K562 (cell line): Measurements from ENCODE around the gene UBL7. TPM values are rescaled to one million over a fixed set of nuclear protein-coding genes. Genes with fewer than 3 reads are reported as not detected.

ENCODE experiments used
- ATAC-seq: fragments of 200-7000 bp; cut with Tn5 transposase; 3 replicates; pipeline ENCODE4 v1.9.1; 2020; ENCODE audit warnings: moderate library complexity
- BruUV-seq: library from RNA; stranded (reverse); fragments of 400-500 nt; replicated peaks from 2 replicates; lab custom pipeline; 2021; lab: Mats Ljungman, UMichigan
- CTCF ChIA-PET: fragments of 300-600 bp; formaldehyde crosslinking; extraction: SDS; loops from one replicate; lab custom pipeline; 2021; ENCODE audit warnings: low intra/inter-chr PET ratio; lab: Yijun Ruan, JAX
- POLR2A ChIA-PET: fragments of 300-600, 350-650 bp; sonication (Branson Sonifier 250); formaldehyde crosslinking; extraction: SDS; loops from one replicate; lab custom pipeline; 2021; ENCODE audit warnings: antibody characterized with exemption, inconsistent platforms; lab: Yijun Ruan, JAX
- DNase-seq, 4 experiments: peaks; one replicate each; pipeline versions ENCODE4 v3.0.0 to v3.0.0-alpha.2; 2011 to 2018; ENCODE audit warnings: low spot score in 3 of 4, mixed read lengths in 3 of 4; ENCODE audit errors: extremely low read depth in 1 of 4
- FAIRE-seq: peaks from 2 replicates; lab custom pipeline; 2011; peaks lifted over from hg19 to GRCh38; lab: Jason Lieb, UNC
- H2AFZ ChIP-seq: 2 replicates; pipeline ENCODE4 v1.6.0; 2011; ENCODE audit warnings: low read depth, low read length, control low read depth, inconsistent platforms
- H3K27ac ChIP-seq: fragments of 200-600 bp; 3 replicates; pipeline ENCODE4 v1.8.0; 2011; ENCODE audit warnings: low read depth, mild to moderate bottlenecking, control low read depth, inconsistent platforms, low read length, moderate library complexity, mixed read lengths; ENCODE audit errors: extremely low read depth
- H3K27me3 ChIP-seq, 2 experiments: fragments of 300-600 bp in 1 of 2; 2 replicates in 1 of 2; 3 replicates in 1 of 2; pipeline versions ENCODE4 v1.6.0 to v1.8.0; 2011; ENCODE audit warnings: inconsistent platforms in 2 of 2, low read length in 2 of 2, mild to moderate bottlenecking in 1 of 2, mixed read lengths in 1 of 2, moderate library complexity in 1 of 2; ENCODE audit not compliant: control insufficient read depth in 2 of 2, insufficient read depth in 2 of 2
- H3K36me3 ChIP-seq: fragments of 300-600 bp; 3 replicates; pipeline ENCODE4 v1.8.0; 2011; ENCODE audit warnings: mild to moderate bottlenecking, low read length, inconsistent platforms; ENCODE audit not compliant: control insufficient read depth, insufficient read depth
- H3K4me1 ChIP-seq, 2 experiments: fragments of 200-600 bp in 1 of 2; replicated peaks in 1 of 2; 2 replicates in 1 of 2; 3 replicates in 1 of 2; pipeline versions ENCODE4 v1.5.1 to v1.8.0; 2011; ENCODE audit warnings: inconsistent platforms in 2 of 2, low read length in 2 of 2, mild to moderate bottlenecking in 1 of 2, mixed read lengths in 1 of 2, moderate library complexity in 1 of 2; ENCODE audit not compliant: control insufficient read depth in 2 of 2, insufficient read depth in 2 of 2
- H3K4me2 ChIP-seq: 2 replicates; pipeline ENCODE4 v1.6.1; 2011; ENCODE audit warnings: low read length, control low read depth, inconsistent platforms, mixed read lengths; ENCODE audit not compliant: insufficient read depth
- H3K4me3 ChIP-seq: fragments of 200-600 bp; sonication (generic), shearing (Covaris generic); 2 replicates; pipeline ENCODE4 v1.5.1; 2016; ENCODE audit warnings: control low read depth, inconsistent platforms
- H3K79me2 ChIP-seq: fragments of 200-600 bp; 3 replicates; pipeline ENCODE4 v1.8.0; 2011; ENCODE audit warnings: low read length, inconsistent platforms; ENCODE audit not compliant: control insufficient read depth, insufficient read depth
- H3K9ac ChIP-seq, 2 experiments: 2 replicates each; pipeline versions ENCODE4 v1.6.0 to v1.6.1; 2011; ENCODE audit warnings: low read depth in 2 of 2, low read length in 2 of 2, control low read depth in 1 of 2, inconsistent platforms in 1 of 2, mild to moderate bottlenecking in 1 of 2, mixed read lengths in 1 of 2; ENCODE audit not compliant: insufficient read depth in 1 of 2
- H3K9me1 ChIP-seq: one replicate; pipeline ENCODE4 v1.6.0; 2011; ENCODE audit warnings: inconsistent platforms, mild to moderate bottlenecking, low read length, moderate library complexity; ENCODE audit not compliant: control insufficient read depth, insufficient read depth
- H3K9me3 ChIP-seq: replicated peaks from 2 replicates; pipeline ENCODE4 v1.5.1; 2011; ENCODE audit warnings: low read depth, low read length, inconsistent platforms; ENCODE audit not compliant: control insufficient read depth, insufficient read depth
- H4K20me1 ChIP-seq: replicated peaks from 2 replicates; pipeline ENCODE4 v1.6.1; 2011; ENCODE audit warnings: low read length, inconsistent platforms, mixed read lengths; ENCODE audit not compliant: control insufficient read depth, insufficient read depth
- KAT2B ChIP-seq: IDR thresholded peaks from one replicate; pipeline ENCODE4 v1.6.1; 2012; ENCODE audit warnings: low read depth, mild to moderate bottlenecking, control low read depth, inconsistent platforms, low read length, moderate library complexity
- POLR2AphosphoS5 ChIP-seq: IDR thresholded peaks from 2 replicates; pipeline ENCODE4 v1.6.1; 2011; ENCODE audit warnings: mild to moderate bottlenecking, low read depth, low read length, moderate library complexity; ENCODE audit not compliant: control insufficient read depth, insufficient read depth
- ZC3H11A ChIP-seq: IDR thresholded peaks from 2 replicates; pipeline ENCODE4 v1.6.1; 2012; ENCODE audit warnings: low read depth, low read length, improper control_type of control experiment
- ZNF232 ChIP-seq: sonication (generic); formaldehyde crosslinking; IDR thresholded peaks from 2 replicates; pipeline ENCODE4 v1.8.0; 2022; ENCODE audit warnings: mild to moderate bottlenecking, missing genetic modification reagents
- ZNF707 ChIP-seq: fragments of 250-450 bp; sonication (Bioruptor Pico); conservative IDR thresholded peaks from 2 replicates; pipeline ENCODE4 v1.8.0; 2022; ENCODE audit warnings: inconsistent platforms, mild to moderate bottlenecking, moderate library complexity
- ZNF717 ChIP-seq: fragments of 250-450 bp; sonication (Bioruptor Pico); IDR thresholded peaks from 2 replicates; pipeline ENCODE4 v1.5.0; 2021
- WGBS: fragments of 100-300 bp; shearing (Covaris generic); methylation state at CpG from one replicate; pipeline ENCODE4 v1.1.6; 2016; ENCODE audit warnings: low coverage, mixed read lengths; ENCODE audit not compliant: insufficient coverage; ENCODE audit errors: missing lambda C conversion rate; 5-methylcytosine and 5-hydroxymethylcytosine counted together
- in situ Hi-C: fragments of 300-500 bp; cut with MboI; formaldehyde crosslinking; loops from 4 replicates; pipeline ENCODE4 v1.15.0; 2018; ENCODE audit warnings: inconsistent platforms, mixed read lengths
- intact Hi-C: fragments of 100-400 bp; cut with micrococcal nuclease; formaldehyde crosslinking; loops from 2 replicates; pipeline ENCODE4 v1.14.2; 2022
- polyA plus RNA-seq, 8 experiments: library from polyadenylated mRNA; depleted of rRNA in 4 of 8; stranded (reverse) in 5 of 8; unstranded in 3 of 8; fragments of >200 nt; fragmentation: Nextera tagmentation in 2 of 8; fragmentation: Illumina TruSeq in 1 of 8; extraction: Ambion mirVana in 2 of 8; extraction: Trizol in 1 of 8; gene quantifications; 2 replicates each; pipeline versions ENCODE4 v1.2.1 to v1.2.3, GENCODE V29; 2011 to 2014; ENCODE audit warnings: inconsistent platforms in 1 of 8, missing spikeins in 1 of 8
- total RNA-seq, 7 experiments: library from RNA; depleted of rRNA in 6 of 7; stranded (reverse); fragments of >200 nt in 6 of 7; fragmentation: Illumina TruSeq in 2 of 7; extraction: Trizol in 2 of 7; gene quantifications; 2 replicates each; pipeline versions ENCODE4 v1.2.1 to v1.2.3, GENCODE V29; 2011 to 2021; ENCODE audit warnings: low replicate concordance in 1 of 7
- TF ChIP-seq, protein P1 (sequence below): fragments of 200-800 bp; sonication (Bioruptor generic); IDR thresholded peaks from 2 replicates; pipeline ENCODE4 v1.6.1; 2017; ENCODE audit warnings: missing genetic modification characterization, missing compliant biosample characterization
- TF ChIP-seq, protein P2 (sequence below): sonication (generic); formaldehyde crosslinking; IDR thresholded peaks from 2 replicates; pipeline ENCODE4 v1.8.0; 2022; ENCODE audit warnings: missing genetic modification reagents, mild to moderate bottlenecking, moderate library complexity, borderline replicate concordance

The UBL7 gene
- total and polyA plus RNA-seq, 9 of the 15 experiments (the other 6 are each of a cell fraction or from before 2014, with no cell fraction given): 19.2 to 63.4 (median 44.9) TPM

DNA sequence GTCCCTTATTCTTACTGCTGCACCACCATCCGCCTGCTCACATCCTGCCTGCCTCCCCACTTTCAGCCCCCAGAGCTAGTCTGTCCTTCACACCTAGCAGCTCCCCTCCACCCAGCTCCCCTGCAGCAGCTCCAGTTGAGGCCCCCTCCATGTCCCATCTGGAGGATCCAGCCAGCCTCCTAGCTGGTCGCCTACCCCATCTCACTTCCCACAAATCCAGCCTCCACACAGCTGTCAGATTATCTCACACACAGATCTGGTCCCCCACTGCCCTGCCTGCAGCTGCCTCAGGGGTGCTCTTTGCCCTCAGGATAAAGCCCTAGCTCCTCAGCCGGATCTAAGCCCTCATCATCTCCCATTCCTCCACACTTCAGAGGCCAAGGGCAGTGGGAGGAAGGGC lies 18.4 kb downstream of the UBL7 start:
- no peak overlapping the region for H3K27ac ChIP-seq
- peak overlapping the region in 1 of 2 experiments; percentile 3; a peak in 1 of 4 replicates for H3K9ac ChIP-seq
- no peak overlapping the region for H3K4me2 ChIP-seq
- ATAC-seq (peak; percentile 15; the same call in 2 of the 3 replicates), FAIRE-seq (no peak), DNase-seq (no peak)
- BruUV-seq: no TSS peak
- H3K27me3 ChIP-seq: no peaks in the 10 kb centered on the region
- intact Hi-C loops: no loop called here
- H3K36me3 ChIP-seq: peaks cover 17% of the 10 kb centered on the region; the same call in 2 of the 3 replicates
- TF ChIP-seq KAT2B: no peak
- no peak for TF ChIP-seq ZNF232 (CRISPR knock-in tag)
- TF ChIP-seq POLR2AphosphoS5: no peak
- no peak for TF ChIP-seq ZC3H11A
- TF ChIP-seq, protein P1, sequence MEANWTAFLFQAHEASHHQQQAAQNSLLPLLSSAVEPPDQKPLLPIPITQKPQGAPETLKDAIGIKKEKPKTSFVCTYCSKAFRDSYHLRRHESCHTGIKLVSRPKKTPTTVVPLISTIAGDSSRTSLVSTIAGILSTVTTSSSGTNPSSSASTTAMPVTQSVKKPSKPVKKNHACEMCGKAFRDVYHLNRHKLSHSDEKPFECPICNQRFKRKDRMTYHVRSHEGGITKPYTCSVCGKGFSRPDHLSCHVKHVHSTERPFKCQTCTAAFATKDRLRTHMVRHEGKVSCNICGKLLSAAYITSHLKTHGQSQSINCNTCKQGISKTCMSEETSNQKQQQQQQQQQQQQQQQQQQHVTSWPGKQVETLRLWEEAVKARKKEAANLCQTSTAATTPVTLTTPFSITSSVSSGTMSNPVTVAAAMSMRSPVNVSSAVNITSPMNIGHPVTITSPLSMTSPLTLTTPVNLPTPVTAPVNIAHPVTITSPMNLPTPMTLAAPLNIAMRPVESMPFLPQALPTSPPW (CRISPR knock-in tag): peak; percentile 19; the same call in 1 of the 2 replicates
- no peak for TF ChIP-seq ZNF707
- TF ChIP-seq, protein P2, sequence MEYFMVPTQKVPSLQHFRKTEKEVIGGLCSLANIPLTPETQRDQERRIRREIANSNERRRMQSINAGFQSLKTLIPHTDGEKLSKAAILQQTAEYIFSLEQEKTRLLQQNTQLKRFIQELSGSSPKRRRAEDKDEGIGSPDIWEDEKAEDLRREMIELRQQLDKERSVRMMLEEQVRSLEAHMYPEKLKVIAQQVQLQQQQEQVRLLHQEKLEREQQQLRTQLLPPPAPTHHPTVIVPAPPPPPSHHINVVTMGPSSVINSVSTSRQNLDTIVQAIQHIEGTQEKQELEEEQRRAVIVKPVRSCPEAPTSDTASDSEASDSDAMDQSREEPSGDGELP: peak; percentile 60; the same call in 1 of the 2 replicates
- no peak for TF ChIP-seq ZNF717 (CRISPR knock-in tag)
- H4K20me1 ChIP-seq: no peaks in the 10 kb centered on the region
- 17% methylated on average over 3 of the region's 3 CpGs for WGBS
- no peaks in the 10 kb centered on the region for H3K79me2 ChIP-seq
- no peak overlapping the region for H3K4me3 ChIP-seq
- ChIA-PET CTCF (no interaction called here), POLR2A (interaction anchor here (0.5 to 1.2 kb wide), 4 partner anchors 14 to 158 kb away, joined by 3 to 5 read pairs (median 4); no protein-coding TSS in a partner anchor)
- peaks cover 0 to 7% of the 10 kb centered on the region in 2 experiments; a peak in 4 of 5 replicates for H3K4me1 ChIP-seq
- in situ Hi-C loops: no loop called here
- H3K9me3 ChIP-seq: no peaks in the 10 kb centered on the region
- no peak overlapping the region for H2AFZ ChIP-seq
- no peaks in the 10 kb centered on the region for H3K9me1 ChIP-seq
